ENCODE data around the gene PLCH2. TPM values are rescaled to one million over a fixed set of nuclear protein-coding genes. Genes with fewer than 3 reads are reported as not detected.
A peak's percentile ranks its signal among the peaks of the same experiment; 100 is the strongest.

The PLCH2 gene
- total and polyA plus RNA-seq, 10 of the 15 experiments (the other 5 are each of a cell fraction or from before 2014, with no cell fraction given), result 0.03 to 0.73 (median 0.24) TPM; not detected in 3

- TF ChIP-seq ZNF687 (IDR thresholded peaks at IDR 0.05) (no peak; the same call in 1 of the 2 replicates), FOXK2 (IDR thresholded peaks at IDR 0.05) (no peak), ELK1 (IDR thresholded peaks at IDR 0.05; ENCODE audit: low read depth, low read length) (no peak), KAT2A (conservative IDR thresholded peaks at IDR 0.05; ENCODE audit: control insufficient read depth, low read depth, low read length) (no peak), POU2F2 (IDR thresholded peaks at IDR 0.05; ENCODE audit: borderline replicate concordance, low read depth, low read length) (0 out of 3 replicates have a peak, but pooled peaks have one; percentile 4), ZNF622 (IDR thresholded peaks at IDR 0.05) (no peak), KDM1A (IDR thresholded peaks at IDR 0.05; ENCODE audit: borderline replicate concordance) (no peak), SUZ12 (IDR thresholded peaks at IDR 0.05; ENCODE audit: unreplicated experiment) (no peak), CREM (IDR thresholded peaks at IDR 0.05; ENCODE audit: low read depth) (no peak), RELA (IDR thresholded peaks at IDR 0.05; ENCODE audit: borderline replicate concordance, partially characterized antibody) (no peak), SPI1 (IDR thresholded peaks at IDR 0.05; ENCODE audit: borderline replicate concordance, insufficient read depth, low read depth, low read length) (no peak; the same call in 1 of the 2 replicates), IRF4 (IDR thresholded peaks at IDR 0.05; ENCODE audit: low read depth, low read length) (no peak; the same call in 1 of the 2 replicates), NR2C2 (IDR thresholded peaks at IDR 0.05; ENCODE audit: borderline replicate concordance, control insufficient read depth, insufficient read length, low read depth) (no peak), LARP7 (IDR thresholded peaks at IDR 0.05) (peak; percentile 76), CBX3 (IDR thresholded peaks at IDR 0.05; ENCODE audit: borderline replicate concordance, low read depth) (no peak), MXI1 (IDR thresholded peaks at IDR 0.05; ENCODE audit: low read depth, low read length) (no peak), WRNIP1 (IDR thresholded peaks at IDR 0.05; ENCODE audit: borderline replicate concordance, low read depth, low read length) (no peak; the same call in 1 of the 2 replicates)
- TF ChIP-seq, protein P1, sequence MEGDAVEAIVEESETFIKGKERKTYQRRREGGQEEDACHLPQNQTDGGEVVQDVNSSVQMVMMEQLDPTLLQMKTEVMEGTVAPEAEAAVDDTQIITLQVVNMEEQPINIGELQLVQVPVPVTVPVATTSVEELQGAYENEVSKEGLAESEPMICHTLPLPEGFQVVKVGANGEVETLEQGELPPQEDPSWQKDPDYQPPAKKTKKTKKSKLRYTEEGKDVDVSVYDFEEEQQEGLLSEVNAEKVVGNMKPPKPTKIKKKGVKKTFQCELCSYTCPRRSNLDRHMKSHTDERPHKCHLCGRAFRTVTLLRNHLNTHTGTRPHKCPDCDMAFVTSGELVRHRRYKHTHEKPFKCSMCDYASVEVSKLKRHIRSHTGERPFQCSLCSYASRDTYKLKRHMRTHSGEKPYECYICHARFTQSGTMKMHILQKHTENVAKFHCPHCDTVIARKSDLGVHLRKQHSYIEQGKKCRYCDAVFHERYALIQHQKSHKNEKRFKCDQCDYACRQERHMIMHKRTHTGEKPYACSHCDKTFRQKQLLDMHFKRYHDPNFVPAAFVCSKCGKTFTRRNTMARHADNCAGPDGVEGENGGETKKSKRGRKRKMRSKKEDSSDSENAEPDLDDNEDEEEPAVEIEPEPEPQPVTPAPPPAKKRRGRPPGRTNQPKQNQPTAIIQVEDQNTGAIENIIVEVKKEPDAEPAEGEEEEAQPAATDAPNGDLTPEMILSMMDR (IDR thresholded peaks at IDR 0.05 in 2 of 3, conservative IDR thresholded peaks at IDR 0.05 in 1 of 3; ENCODE audit: control insufficient read depth in 2 of 3, extremely low read depth in 1 of 3, insufficient read depth in 1 of 3, low read depth in 3 of 3, low read length in 3 of 3), result peak; percentile 92 to 95 (median 94); a peak in 5 of 6 replicates
- TF ChIP-seq, protein P2, sequence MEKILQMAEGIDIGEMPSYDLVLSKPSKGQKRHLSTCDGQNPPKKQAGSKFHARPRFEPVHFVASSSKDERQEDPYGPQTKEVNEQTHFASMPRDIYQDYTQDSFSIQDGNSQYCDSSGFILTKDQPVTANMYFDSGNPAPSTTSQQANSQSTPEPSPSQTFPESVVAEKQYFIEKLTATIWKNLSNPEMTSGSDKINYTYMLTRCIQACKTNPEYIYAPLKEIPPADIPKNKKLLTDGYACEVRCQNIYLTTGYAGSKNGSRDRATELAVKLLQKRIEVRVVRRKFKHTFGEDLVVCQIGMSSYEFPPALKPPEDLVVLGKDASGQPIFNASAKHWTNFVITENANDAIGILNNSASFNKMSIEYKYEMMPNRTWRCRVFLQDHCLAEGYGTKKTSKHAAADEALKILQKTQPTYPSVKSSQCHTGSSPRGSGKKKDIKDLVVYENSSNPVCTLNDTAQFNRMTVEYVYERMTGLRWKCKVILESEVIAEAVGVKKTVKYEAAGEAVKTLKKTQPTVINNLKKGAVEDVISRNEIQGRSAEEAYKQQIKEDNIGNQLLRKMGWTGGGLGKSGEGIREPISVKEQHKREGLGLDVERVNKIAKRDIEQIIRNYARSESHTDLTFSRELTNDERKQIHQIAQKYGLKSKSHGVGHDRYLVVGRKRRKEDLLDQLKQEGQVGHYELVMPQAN (conservative IDR thresholded peaks at IDR 0.05), result peak; percentile 48; the same call in 1 of the 2 replicates
Observed at GRCh38 chr1:2548068-2548589, 72.0 kb downstream of the PLCH2 start (continued).

Data from GM12878 (cell line).